Astrocyte (in vitro differentiated cells and primary cell): Measurements from ENCODE around the gene EPS8L3. TPM values are rescaled to one million over a fixed set of nuclear protein-coding genes. Genes with fewer than 3 reads are reported as not detected.
"Not testable (repeated sequence)": the region's sequence is repeated elsewhere in the genome, so short reads cannot be mapped to it uniquely, and the experiment has no call there.

ENCODE experiments used
- DNase-seq: peaks from one replicate; pipeline ENCODE4 v3.0.0-alpha.2; 2010; ENCODE audit warnings: low read depth
- FAIRE-seq: peaks from 2 replicates; lab custom pipeline; 2011; peaks lifted over from hg19 to GRCh38; lab: Jason Lieb, UNC
- H2AFZ ChIP-seq: 2 replicates; pipeline ENCODE4 v1.6.0; 2012; ENCODE audit warnings: low read depth, low read length, inconsistent platforms
- H3K27ac ChIP-seq: 2 replicates; pipeline ENCODE4 v1.5.1; 2011; ENCODE audit warnings: low read depth, low read length, inconsistent platforms
- H3K27me3 ChIP-seq: 2 replicates; pipeline ENCODE4 v1.6.0; 2011; ENCODE audit warnings: low read length, inconsistent platforms; ENCODE audit not compliant: insufficient read depth
- H3K36me3 ChIP-seq: 2 replicates; pipeline ENCODE4 v1.5.1; 2011; ENCODE audit warnings: low read length, inconsistent platforms; ENCODE audit not compliant: insufficient read depth
- H3K4me1 ChIP-seq: 2 replicates; pipeline ENCODE4 v1.5.1; 2011; ENCODE audit warnings: low read length, inconsistent platforms; ENCODE audit not compliant: insufficient read depth
- H3K4me2 ChIP-seq: 2 replicates; pipeline ENCODE4 v1.6.0; 2012; ENCODE audit warnings: low read length, inconsistent platforms
- H3K4me3 ChIP-seq: 2 replicates; pipeline ENCODE4 v1.5.1; 2011; ENCODE audit warnings: low read depth, mild to moderate bottlenecking, low read length, inconsistent platforms; ENCODE audit not compliant: insufficient read depth
- H3K79me2 ChIP-seq: 2 replicates; pipeline ENCODE4 v1.6.0; 2012; ENCODE audit warnings: mild to moderate bottlenecking, low read length, inconsistent platforms; ENCODE audit not compliant: insufficient read depth
- H3K9ac ChIP-seq: 2 replicates; pipeline ENCODE4 v1.6.0; 2012; ENCODE audit warnings: mild to moderate bottlenecking, low read length, inconsistent platforms
- H3K9me3 ChIP-seq: 2 replicates; pipeline ENCODE4 v1.5.1; 2012; ENCODE audit warnings: low read depth, mild to moderate bottlenecking, low read length, inconsistent platforms; ENCODE audit not compliant: insufficient read depth
- H4K20me1 ChIP-seq: 2 replicates; pipeline ENCODE4 v1.6.0; 2012; ENCODE audit warnings: low read length, inconsistent platforms; ENCODE audit not compliant: insufficient read depth
- H3K27ac Mint-ChIP-seq: one replicate; pipeline ENCODE4 v1.8.0; 2021; ENCODE audit warnings: mild to moderate bottlenecking, mixed read lengths; ENCODE audit not compliant: unreplicated experiment
- H3K27me3 Mint-ChIP-seq: one replicate; pipeline ENCODE4 v1.8.0; 2021; ENCODE audit warnings: low read depth, mixed read lengths; ENCODE audit not compliant: unreplicated experiment
- H3K36me3 Mint-ChIP-seq: one replicate; pipeline ENCODE4 v1.8.0; 2021; ENCODE audit warnings: low read depth, mixed read lengths; ENCODE audit not compliant: unreplicated experiment
- H3K4me1 Mint-ChIP-seq: one replicate; pipeline ENCODE4 v1.8.0; 2021; ENCODE audit warnings: low read depth, mixed read lengths; ENCODE audit not compliant: unreplicated experiment
- H3K4me3 Mint-ChIP-seq: one replicate; pipeline ENCODE4 v1.8.0; 2021; ENCODE audit warnings: mild to moderate bottlenecking, moderate library complexity, mixed read lengths; ENCODE audit not compliant: unreplicated experiment
- H3K9me3 Mint-ChIP-seq: one replicate; pipeline ENCODE4 v1.8.0; 2021; ENCODE audit warnings: mild to moderate bottlenecking, mixed read lengths; ENCODE audit not compliant: unreplicated experiment
- EZH2 ChIP-seq: IDR thresholded peaks from 2 replicates; pipeline ENCODE4 v1.6.1; 2012; ENCODE audit warnings: mild to moderate bottlenecking, low read length, inconsistent platforms; ENCODE audit not compliant: insufficient read depth
- total RNA-seq: library from RNA; stranded (reverse); gene quantifications from 2 replicates; pipeline ENCODE4 v1.2.1, GENCODE V29; 2021
- TF ChIP-seq, protein P1 (sequence below): IDR thresholded peaks from 2 replicates; pipeline ENCODE4 v1.5.1; 2011; ENCODE audit warnings: low read depth, mild to moderate bottlenecking, inconsistent platforms, low read length, moderate library complexity; ENCODE audit not compliant: insufficient read depth

EPS8L3 gene
- total RNA-seq, 1 donor from 2014 or later = not detected

DNA sequence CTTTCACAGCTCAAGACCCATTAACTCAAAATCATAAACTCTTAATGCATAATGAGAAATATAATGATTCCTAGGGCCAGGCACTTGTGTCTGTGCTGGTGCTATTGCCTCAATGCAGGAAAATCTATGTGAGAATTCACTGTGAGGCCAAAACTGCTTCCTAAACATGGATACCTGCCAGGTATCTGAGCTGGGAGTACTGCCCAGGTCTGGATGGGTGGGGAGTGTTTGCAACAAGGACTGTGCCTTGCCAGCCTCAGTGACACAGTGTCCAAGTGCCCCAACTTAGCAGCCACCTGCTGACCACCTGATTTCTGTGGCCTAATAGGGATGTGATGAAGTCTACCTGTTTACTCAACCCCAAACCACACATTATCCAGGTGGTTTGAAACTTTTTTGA is 53.9 kb downstream of the EPS8L3 start:
- not testable (repeated sequence) for H3K4me2 ChIP-seq, H3K4me3 Mint-ChIP-seq, H3K27me3 ChIP-seq, H3K36me3 Mint-ChIP-seq, H3K36me3 ChIP-seq, H3K9ac ChIP-seq, H3K27ac Mint-ChIP-seq, FAIRE-seq, H3K4me3 ChIP-seq, H2AFZ ChIP-seq, DNase-seq, H3K4me1 Mint-ChIP-seq, H3K9me3 ChIP-seq, H3K79me2 ChIP-seq, H3K4me1 ChIP-seq, H3K27ac ChIP-seq, H4K20me1 ChIP-seq
- Mint-ChIP-seq H3K9me3 (peaks cover 19% of the 10 kb centered on the region), H3K27me3 (peaks cover 21% of the 10 kb centered on the region)

DNA sequence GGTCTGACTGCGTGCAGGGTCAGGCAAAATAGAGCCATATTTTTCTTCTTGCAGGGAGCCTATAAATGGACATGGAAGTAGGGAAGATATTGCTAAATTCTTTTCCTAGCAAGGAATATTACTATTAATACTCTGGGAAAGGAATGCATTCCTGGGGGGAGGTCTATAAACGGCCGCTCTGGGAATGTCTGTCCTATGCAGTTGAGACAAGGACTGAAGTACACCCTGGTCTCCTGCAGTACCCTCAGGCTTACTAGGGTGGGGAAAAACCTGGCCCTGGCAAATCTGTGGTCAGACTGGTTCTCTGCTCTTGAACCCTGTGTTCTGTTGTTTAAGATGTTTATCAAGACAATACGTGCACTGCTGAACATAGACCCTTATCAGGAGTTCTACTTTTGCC is 54.8 kb downstream of the EPS8L3 start:
- not testable (repeated sequence) for H2AFZ ChIP-seq, H3K27ac ChIP-seq, DNase-seq, H3K9ac ChIP-seq, H3K9me3 ChIP-seq, FAIRE-seq, H3K27ac Mint-ChIP-seq, H3K27me3 ChIP-seq, H3K4me3 Mint-ChIP-seq, H4K20me1 ChIP-seq, H3K4me3 ChIP-seq, H3K4me1 Mint-ChIP-seq, H3K4me2 ChIP-seq, H3K79me2 ChIP-seq, H3K36me3 ChIP-seq, H3K36me3 Mint-ChIP-seq, H3K4me1 ChIP-seq
- peaks cover 12% of the 10 kb centered on the region for H3K27me3 Mint-ChIP-seq
- peaks cover 27% of the 10 kb centered on the region for H3K9me3 Mint-ChIP-seq

DNA sequence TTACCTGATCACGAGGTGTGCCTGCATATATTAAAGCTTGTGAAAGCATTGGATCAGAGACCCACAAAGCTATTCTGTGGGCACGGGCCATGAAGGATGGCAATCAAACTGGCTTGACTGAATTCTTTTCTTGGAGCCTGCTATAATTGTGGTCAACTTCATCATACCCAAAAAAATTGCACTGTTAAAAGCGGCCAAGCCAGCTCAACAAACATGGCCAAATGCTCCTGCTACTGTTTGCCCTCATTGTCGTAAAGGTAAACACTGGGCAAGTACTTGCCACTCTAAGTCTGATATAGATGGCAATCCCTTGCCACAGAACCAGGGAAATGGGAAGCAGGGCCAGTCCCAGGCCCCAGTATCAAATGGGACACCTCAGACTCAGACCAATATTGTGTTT is 58.3 kb downstream of the EPS8L3 start:
- Histone ChIP-seq H3K9me3 (no peaks in the 10 kb centered on the region), H3K4me2 (no peak overlapping the region), H3K27ac (no peak overlapping the region), H3K9ac (no peak overlapping the region), H3K36me3 (no peaks in the 10 kb centered on the region), H4K20me1 (no peaks in the 10 kb centered on the region), H2AFZ (no peak overlapping the region), H3K27me3 (no peaks in the 10 kb centered on the region), H3K4me1 (no peaks in the 10 kb centered on the region), H3K79me2 (no peaks in the 10 kb centered on the region), H3K4me3 (no peak overlapping the region)
- Mint-ChIP-seq H3K27me3 (peaks cover 5% of the 10 kb centered on the region), H3K4me1 (no peaks in the 10 kb centered on the region), H3K9me3 (peaks cover 30% of the 10 kb centered on the region), H3K36me3 (no peaks in the 10 kb centered on the region), H3K27ac (no peak overlapping the region), H3K4me3 (no peak overlapping the region)
- FAIRE-seq = no peak
- no peak for TF ChIP-seq EZH2
- TF ChIP-seq, protein P1, sequence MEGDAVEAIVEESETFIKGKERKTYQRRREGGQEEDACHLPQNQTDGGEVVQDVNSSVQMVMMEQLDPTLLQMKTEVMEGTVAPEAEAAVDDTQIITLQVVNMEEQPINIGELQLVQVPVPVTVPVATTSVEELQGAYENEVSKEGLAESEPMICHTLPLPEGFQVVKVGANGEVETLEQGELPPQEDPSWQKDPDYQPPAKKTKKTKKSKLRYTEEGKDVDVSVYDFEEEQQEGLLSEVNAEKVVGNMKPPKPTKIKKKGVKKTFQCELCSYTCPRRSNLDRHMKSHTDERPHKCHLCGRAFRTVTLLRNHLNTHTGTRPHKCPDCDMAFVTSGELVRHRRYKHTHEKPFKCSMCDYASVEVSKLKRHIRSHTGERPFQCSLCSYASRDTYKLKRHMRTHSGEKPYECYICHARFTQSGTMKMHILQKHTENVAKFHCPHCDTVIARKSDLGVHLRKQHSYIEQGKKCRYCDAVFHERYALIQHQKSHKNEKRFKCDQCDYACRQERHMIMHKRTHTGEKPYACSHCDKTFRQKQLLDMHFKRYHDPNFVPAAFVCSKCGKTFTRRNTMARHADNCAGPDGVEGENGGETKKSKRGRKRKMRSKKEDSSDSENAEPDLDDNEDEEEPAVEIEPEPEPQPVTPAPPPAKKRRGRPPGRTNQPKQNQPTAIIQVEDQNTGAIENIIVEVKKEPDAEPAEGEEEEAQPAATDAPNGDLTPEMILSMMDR = no peak
- DNase-seq = no peak

DNA sequence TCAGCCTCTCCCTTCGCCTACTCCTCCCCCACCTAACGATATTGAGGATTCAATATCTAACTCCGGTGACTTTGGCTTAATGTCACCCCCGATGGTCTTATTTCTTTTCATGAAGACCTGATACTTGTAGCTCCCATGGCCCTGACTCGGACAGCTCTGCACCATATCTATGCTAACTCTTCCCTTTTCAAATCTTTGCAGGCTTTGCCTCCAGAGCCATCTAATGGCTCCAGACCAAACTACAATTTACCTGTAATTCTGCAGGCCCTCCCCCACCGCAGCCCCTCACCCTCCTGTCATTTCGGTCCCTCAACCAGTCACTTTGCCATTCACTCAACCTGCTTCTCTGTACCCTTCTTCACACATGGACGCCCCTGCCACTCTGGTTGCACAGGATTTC is 59.5 kb downstream of the EPS8L3 start:
- H3K9me3 Mint-ChIP-seq = peaks cover 27% of the 10 kb centered on the region
- no peak overlapping the region for H3K4me3 Mint-ChIP-seq
- Histone ChIP-seq H3K9me3 (no peaks in the 10 kb centered on the region), H3K36me3 (no peaks in the 10 kb centered on the region), H3K27ac (no peak overlapping the region), H3K79me2 (no peaks in the 10 kb centered on the region), H4K20me1 (no peaks in the 10 kb centered on the region), H3K4me3 (no peak overlapping the region), H3K9ac (no peak overlapping the region), H3K4me1 (no peaks in the 10 kb centered on the region), H3K27me3 (no peaks in the 10 kb centered on the region), H3K4me2 (no peak overlapping the region), H2AFZ (no peak overlapping the region)
- TF ChIP-seq, protein P1 = no peak
- no peak for TF ChIP-seq EZH2
- no peaks in the 10 kb centered on the region for H3K36me3 Mint-ChIP-seq
- FAIRE-seq = no peak
- no peak for DNase-seq
- no peak overlapping the region for H3K27ac Mint-ChIP-seq
- peaks cover 5% of the 10 kb centered on the region for H3K27me3 Mint-ChIP-seq
- no peaks in the 10 kb centered on the region for H3K4me1 Mint-ChIP-seq

DNA sequence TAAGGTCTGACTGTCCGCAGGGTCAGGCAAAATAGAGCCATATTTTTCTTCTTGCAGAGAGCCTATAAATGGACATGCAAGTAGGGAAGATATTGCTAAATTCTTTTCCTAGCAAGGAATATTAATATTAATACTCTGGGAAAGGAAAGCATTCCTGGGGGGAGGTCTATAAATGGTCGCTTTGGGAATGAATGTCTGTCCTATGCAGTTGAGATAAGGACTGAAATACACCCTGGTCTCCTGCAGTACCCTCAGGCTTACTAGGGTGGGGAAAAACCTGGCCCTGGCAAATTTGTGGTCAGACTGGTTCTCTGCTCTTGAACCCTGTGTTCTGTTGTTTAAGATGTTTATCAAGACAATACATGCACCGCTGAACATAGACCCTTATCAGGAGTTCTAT is 60.8 kb downstream of the EPS8L3 start:
- H3K9ac ChIP-seq, H3K27ac Mint-ChIP-seq: not testable (repeated sequence)

More for the DNA sequence above, 60.8 kb downstream of the EPS8L3 start:
- not testable (repeated sequence) for H3K79me2 ChIP-seq, H3K27ac ChIP-seq, H3K4me3 ChIP-seq, H3K27me3 Mint-ChIP-seq, FAIRE-seq, H3K9me3 ChIP-seq, H4K20me1 ChIP-seq, H3K4me2 ChIP-seq, H3K27me3 ChIP-seq, H3K36me3 Mint-ChIP-seq, H2AFZ ChIP-seq, H3K4me1 Mint-ChIP-seq, H3K36me3 ChIP-seq, H3K4me3 Mint-ChIP-seq, DNase-seq, H3K4me1 ChIP-seq
- peaks cover 21% of the 10 kb centered on the region for H3K9me3 Mint-ChIP-seq
